Measurements from ENCODE around the gene ATP8A1.

Gene ATP8A1

GRCh38 chr4:42570221-42570620 is 86.7 kb downstream of the ATP8A1 start:
- no peak for DNase-seq (ENCODE audit: low read depth in 2 of 2)

- peak in 1 of 2 donors; percentile 34 for DNase-seq (ENCODE audit: low read depth in 2 of 2)
Observed at GRCh38 chr4:42568610-42569207, 88.2 kb downstream of the ATP8A1 start.

GRCh38 chr4:42566835-42567234 is 90.1 kb downstream of the ATP8A1 start:
- no peak for DNase-seq (ENCODE audit: low read depth in 2 of 2)

- DNase-seq (ENCODE audit: low read depth in 2 of 2) = no peak
Observed at GRCh38 chr4:42562016-42562415, 94.9 kb downstream of the ATP8A1 start.

DNA sequence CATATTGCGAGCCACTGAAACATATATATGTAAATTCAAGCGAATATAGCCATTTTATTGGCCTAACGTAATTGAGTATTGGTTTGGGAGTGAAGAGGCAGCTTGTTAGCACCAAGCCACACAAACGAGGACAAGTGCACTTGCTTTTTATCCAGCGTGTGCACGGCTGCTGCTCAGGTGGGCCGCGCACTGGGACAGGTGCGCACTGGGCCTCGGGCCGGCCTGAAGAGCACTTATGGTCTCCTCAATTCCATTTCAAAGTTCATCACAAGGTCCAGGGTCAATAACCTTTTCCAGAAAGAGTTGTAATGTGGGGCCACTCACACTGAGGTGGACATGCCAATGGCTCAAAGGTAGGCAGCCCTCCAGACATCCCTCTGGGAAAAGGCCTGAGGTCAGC is 95.9 kb downstream of the ATP8A1 start:
- no peak for DNase-seq (ENCODE audit: low read depth in 2 of 2)

DNA sequence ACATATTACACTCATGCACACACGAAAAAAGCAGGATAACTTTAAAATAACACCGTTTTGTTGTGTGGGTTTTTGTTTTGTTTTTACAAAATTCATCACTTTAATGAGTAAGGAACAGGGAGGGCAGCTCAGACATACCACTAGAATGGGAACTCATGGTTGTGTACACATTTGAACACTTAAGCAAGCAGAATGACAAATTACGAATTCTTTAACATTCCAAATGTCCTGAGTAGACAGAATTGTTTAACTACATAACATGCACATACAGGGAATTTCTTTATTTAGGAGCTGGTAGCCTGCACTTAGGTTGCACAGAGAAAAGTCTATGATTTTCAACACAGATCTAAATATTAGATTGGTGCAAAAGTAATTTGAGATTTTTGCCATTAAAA is 96.4 kb downstream of the ATP8A1 start:
- DNase-seq (ENCODE audit: low read depth in 2 of 2) = no peak

GRCh38 chr4:42558156-42558555 is 98.7 kb downstream of the ATP8A1 start:
- no peak for DNase-seq (ENCODE audit: low read depth in 2 of 2)

DNA sequence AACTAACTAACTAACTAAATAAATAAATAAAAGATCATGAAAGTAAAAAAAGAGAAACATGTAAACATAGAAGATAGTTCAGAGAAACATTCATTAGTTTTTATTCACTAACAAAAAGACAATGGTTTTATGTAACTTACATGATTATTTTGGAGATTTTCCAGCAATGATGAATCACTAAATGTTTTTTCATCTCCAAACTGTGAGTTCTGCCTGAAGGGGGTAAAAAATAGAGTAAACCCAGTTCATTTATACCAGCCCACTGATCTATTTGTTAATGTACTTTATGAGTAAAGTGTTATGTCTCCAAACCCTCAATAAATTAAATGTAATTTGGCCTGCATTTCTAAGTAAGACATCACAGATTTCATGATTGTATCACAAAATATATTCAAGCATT is 101.1 kb downstream of the ATP8A1 start:
- no peak for DNase-seq (ENCODE audit: low read depth in 2 of 2)

- DNase-seq (ENCODE audit: low read depth in 2 of 2) = no peak
Observed at GRCh38 chr4:42554072-42554471, 102.8 kb downstream of the ATP8A1 start.

DNA sequence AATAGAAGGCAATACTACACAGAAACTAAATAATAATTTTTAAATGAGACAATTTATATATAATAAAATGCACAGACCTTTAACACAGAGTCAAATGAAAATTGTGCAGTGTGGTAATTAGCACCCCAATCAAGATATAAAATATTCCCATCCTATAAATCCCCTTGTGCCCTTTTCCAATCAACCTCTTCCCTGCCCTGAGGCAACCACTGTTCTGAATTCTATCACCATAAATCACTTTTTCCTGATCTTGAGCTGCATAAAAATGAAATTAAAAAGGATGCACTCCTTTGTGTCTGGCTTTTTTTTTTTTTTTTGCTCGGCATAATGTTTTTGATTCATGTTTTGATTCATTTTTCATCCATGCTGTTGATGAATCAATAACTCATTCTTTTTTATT is 107.0 kb downstream of the ATP8A1 start:
- no peak for DNase-seq (ENCODE audit: low read depth in 2 of 2)

DNA sequence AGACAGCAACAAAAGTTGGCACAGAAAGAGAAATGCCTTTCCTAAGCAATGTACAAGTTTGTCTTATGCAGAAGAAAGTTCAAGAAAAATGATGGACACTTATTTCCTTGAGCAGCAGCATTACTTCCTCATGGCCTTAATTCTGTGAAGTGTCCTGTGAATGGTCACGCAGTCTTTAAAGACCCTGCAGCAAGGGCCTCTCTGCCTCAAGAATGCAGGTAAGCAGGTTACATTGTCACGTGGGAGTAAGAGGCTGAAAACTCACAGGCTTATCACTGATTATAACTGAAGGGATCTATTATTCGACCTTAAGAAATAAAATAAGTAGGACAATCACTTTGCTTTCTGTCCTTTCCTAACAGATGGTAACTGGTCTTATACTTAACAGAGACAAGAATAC is 109.1 kb downstream of the ATP8A1 start:
- no peak for DNase-seq (ENCODE audit: low read depth in 2 of 2)

GRCh38 chr4:42543762-42544161 is 113.1 kb downstream of the ATP8A1 start:
- DNase-seq (ENCODE audit: low read depth in 2 of 2) = no peak

DNA sequence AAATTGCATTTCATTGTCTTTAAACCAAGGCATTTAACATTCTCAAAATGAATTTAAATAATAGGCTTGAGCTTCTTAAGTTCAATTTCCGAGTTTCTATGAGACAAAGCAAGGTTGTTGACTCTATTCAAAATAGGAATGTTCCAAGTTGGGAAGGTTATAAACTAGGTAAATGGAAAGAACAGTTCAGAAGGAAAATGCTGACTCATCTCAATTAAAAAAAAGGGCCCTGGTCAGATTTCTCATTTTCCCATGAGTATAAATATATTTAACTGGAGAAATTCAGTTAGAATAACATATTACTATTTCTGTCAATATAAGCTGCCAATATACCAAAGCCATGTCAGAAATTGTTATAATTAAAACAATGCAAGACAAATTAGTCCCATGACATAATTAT is 113.8 kb downstream of the ATP8A1 start:
- no peak for DNase-seq (ENCODE audit: low read depth in 2 of 2)

DNA sequence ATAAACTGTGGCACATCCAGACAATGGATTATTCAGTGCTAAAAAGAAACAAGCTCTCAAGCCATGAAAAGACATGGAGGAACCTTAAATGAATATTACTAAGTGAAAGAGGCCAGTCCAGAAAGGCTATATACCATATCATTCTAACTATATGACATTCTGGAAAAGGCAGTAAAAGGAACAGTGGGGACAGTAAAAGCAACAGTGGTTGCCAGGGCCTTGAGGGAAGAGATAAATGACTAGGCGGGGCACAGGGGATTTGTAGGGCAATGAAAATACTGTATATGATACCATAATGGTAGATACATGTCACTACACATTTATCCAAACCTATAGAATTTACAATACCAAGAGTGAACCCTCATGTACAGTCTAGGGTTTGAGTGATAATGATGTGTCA is 115.3 kb downstream of the ATP8A1 start:
- DNase-seq (ENCODE audit: low read depth in 2 of 2) = no peak

- no peak for DNase-seq (ENCODE audit: low read depth in 2 of 2)
Observed at GRCh38 chr4:42533042-42533441, 123.9 kb downstream of the ATP8A1 start.

- DNase-seq (ENCODE audit: low read depth in 2 of 2) = no peak
Observed at GRCh38 chr4:42531341-42532030, 125.4 kb downstream of the ATP8A1 start.

- no peak for DNase-seq (ENCODE audit: low read depth in 2 of 2)
Observed at GRCh38 chr4:42523066-42523718, 133.7 kb downstream of the ATP8A1 start.

- DNase-seq (ENCODE audit: low read depth in 2 of 2) = peak in 1 of 2 donors; percentile 2
Observed at GRCh38 chr4:42519803-42520417, 137.0 kb downstream of the ATP8A1 start.

DNA sequence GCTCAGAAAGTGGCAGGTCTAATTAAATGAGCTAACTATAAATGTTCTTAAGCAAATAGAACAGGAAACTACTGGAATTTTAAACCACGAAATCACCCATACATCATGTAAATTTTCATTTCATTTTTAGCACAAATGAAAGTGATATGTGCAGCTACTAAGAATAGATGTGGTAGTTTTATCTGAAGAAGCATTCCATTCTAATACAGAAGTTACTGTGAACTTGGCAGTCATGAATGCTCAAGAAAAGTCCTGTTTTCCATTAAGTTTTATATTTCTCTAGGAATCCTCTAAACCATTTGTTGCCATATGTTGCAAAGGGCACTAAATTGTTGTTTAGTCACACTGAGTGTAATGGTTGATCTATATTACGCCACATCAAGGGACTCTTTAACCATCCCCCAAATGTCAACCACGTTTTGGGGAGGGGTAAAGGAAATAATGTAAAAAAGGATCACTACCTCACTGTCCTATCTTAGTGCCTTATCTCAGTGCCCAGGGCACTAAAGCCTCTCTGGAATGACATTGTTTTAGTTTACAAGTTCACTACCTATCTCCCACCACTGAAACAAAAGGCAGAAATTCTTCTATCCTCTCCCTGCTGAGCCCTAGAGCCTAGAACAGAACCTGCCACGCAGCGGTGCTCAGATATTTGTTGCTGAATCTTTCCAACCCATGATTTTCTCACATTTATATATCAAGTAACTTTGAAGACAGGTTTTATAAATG is 141.6 kb downstream of the ATP8A1 start:
- no peak for DNase-seq (ENCODE audit: low read depth in 2 of 2)

GRCh38 chr4:42513748-42514492 is 143.0 kb downstream of the ATP8A1 start:
- DNase-seq (ENCODE audit: low read depth in 2 of 2) = no peak

GRCh38 chr4:42512226-42512625 is 144.7 kb downstream of the ATP8A1 start:
- no peak for DNase-seq (ENCODE audit: low read depth in 2 of 2)

Measured in stimulated activated CD8-positive, alpha-beta memory T cell treated with anti-CD3 and anti-CD28 coated beads, Interleukin-2, amount 100 ng/mL, for 1 hour (primary cell).